Transverse colon (tissue), 4 donors: ENCODE results near the gene PCBD2.

Experiments
- CTCF ChIP-seq, 5 experiments: fragments of 200-600 bp in 3 of 5; fragments of 450-650 bp in 2 of 5; sonication (generic) in 3 of 5; IDR thresholded peaks; 1 replicate in 2 of 5; 2 replicates in 3 of 5; pipeline ENCODE4 v1.5.1; 2016 to 2017; ENCODE audit warnings: antibody characterized with exemption in 5 of 5, inconsistent platforms in 3 of 5, mild to moderate bottlenecking in 2 of 5, moderate library complexity in 1 of 5
- POLR2AphosphoS5 ChIP-seq, 3 donors: sonication (generic); formaldehyde crosslinking; IDR thresholded peaks; one replicate each; pipeline ENCODE4 v1.6.1; 2016; ENCODE audit warnings: antibody characterized with exemption in 3 of 3

GRCh38 chr5:134944630-134945029 lies 39.7 kb downstream of the PCBD2 start:
- TF ChIP-seq CTCF (IDR thresholded peaks at IDR 0.05), result no peak
- no peak for TF ChIP-seq POLR2AphosphoS5 (IDR thresholded peaks at IDR 0.05)
